NCI-H345 (cell line): Measurements from ENCODE around the gene MAST2.
"Not testable (repeated sequence)": the region's sequence is repeated elsewhere in the genome, so short reads cannot be mapped to it uniquely, and the experiment has no call there.

Source experiments
- DNase-seq: peaks from one replicate; lab custom pipeline; 2025; lab: John Stamatoyannopoulos, UW

The MAST2 gene

GRCh38 chr1:46026531-46026930, 223.1 kb downstream of the MAST2 start:
- no peak for DNase-seq

GRCh38 chr1:46027788-46028573, 224.6 kb downstream of the MAST2 start:
- no peak for DNase-seq

GRCh38 chr1:46030074-46030870, 226.9 kb downstream of the MAST2 start:
- DNase-seq = no peak

- DNase-seq = no peak
Measured at GRCh38 chr1:46030876-46031660, 227.7 kb downstream of the MAST2 start.

GRCh38 chr1:46034601-46035516, 231.4 kb downstream of the MAST2 start:
- no peak for DNase-seq

- peak; percentile 76 for DNase-seq
Measured at GRCh38 chr1:46036894-46037839, 233.8 kb downstream of the MAST2 start.

GRCh38 chr1:46039571-46040052, 236.2 kb downstream of the MAST2 start:
- DNase-seq = no peak

- no peak for DNase-seq
Measured at GRCh38 chr1:46041551-46041950, 238.1 kb downstream of the MAST2 start.

GRCh38 chr1:46041974-46042373, 238.6 kb downstream of the MAST2 start:
- no peak for DNase-seq

- DNase-seq = no peak
Measured at GRCh38 chr1:46043458-46044017, 240.1 kb downstream of the MAST2 start.

- DNase-seq = no peak
Measured at GRCh38 chr1:46044116-46044515, 240.7 kb downstream of the MAST2 start.

- peak; percentile 26 for DNase-seq
Measured at GRCh38 chr1:46053734-46054133, 250.3 kb downstream of the MAST2 start.

- no peak for DNase-seq
Measured at GRCh38 chr1:46056325-46056724, 252.9 kb downstream of the MAST2 start.

GRCh38 chr1:46057215-46057614, 253.8 kb downstream of the MAST2 start:
- DNase-seq = not testable (repeated sequence)

- DNase-seq = no peak
Measured at GRCh38 chr1:46057781-46058180, 254.4 kb downstream of the MAST2 start.

GRCh38 chr1:46058936-46059335, 255.5 kb downstream of the MAST2 start:
- DNase-seq = no peak

GRCh38 chr1:46061146-46061545, 257.7 kb downstream of the MAST2 start:
- no peak for DNase-seq

- no peak for DNase-seq
Measured at GRCh38 chr1:46062651-46063319, 259.4 kb downstream of the MAST2 start.

- no peak for DNase-seq
Measured at GRCh38 chr1:46064708-46065107, 261.3 kb downstream of the MAST2 start.
